Measurements from ENCODE around the gene MEIS3.

DNA sequence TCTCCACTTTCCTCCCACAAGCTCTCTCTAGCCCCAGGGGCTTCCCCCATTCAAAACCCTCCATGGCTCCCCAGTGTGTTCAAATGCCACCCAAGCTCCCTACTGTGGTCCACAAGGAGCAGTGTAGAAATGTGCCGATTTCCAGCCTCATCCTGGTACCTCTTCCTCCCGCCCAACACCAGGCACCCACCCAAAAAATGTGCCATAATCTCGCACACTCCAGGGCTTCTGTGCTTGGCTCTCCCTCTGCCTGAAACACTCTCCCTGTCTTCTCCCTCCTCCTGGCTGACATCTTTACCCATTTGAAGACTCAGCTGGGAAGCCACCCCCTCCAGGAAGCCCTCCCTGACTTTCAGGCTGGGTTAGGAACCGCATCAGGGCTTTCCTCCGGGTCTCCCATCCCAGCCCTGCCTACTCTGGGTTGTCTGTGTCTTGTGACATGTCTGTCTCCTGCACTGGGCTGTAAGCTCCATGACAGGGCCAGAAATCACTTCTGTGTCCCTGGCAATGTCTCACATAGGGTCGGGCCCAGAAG lies 16.6 kb upstream of the MEIS3 start:
- TF ChIP-seq EP300 (IDR thresholded peaks at IDR 0.05) (no peak), POLR2AphosphoS5 (IDR thresholded peaks at IDR 0.05) (no peak)
- TF ChIP-seq, protein P1, sequence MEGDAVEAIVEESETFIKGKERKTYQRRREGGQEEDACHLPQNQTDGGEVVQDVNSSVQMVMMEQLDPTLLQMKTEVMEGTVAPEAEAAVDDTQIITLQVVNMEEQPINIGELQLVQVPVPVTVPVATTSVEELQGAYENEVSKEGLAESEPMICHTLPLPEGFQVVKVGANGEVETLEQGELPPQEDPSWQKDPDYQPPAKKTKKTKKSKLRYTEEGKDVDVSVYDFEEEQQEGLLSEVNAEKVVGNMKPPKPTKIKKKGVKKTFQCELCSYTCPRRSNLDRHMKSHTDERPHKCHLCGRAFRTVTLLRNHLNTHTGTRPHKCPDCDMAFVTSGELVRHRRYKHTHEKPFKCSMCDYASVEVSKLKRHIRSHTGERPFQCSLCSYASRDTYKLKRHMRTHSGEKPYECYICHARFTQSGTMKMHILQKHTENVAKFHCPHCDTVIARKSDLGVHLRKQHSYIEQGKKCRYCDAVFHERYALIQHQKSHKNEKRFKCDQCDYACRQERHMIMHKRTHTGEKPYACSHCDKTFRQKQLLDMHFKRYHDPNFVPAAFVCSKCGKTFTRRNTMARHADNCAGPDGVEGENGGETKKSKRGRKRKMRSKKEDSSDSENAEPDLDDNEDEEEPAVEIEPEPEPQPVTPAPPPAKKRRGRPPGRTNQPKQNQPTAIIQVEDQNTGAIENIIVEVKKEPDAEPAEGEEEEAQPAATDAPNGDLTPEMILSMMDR (IDR thresholded peaks at IDR 0.05), result no peak
